PFSK-1 (cell line): ENCODE results near the gene SRGAP3.

Experiments
- FOXP2 ChIP-seq: optimal IDR thresholded peaks from 2 replicates; pipeline ENCODE3; 2011; ENCODE audit warnings: borderline replicate concordance, control low read depth, inconsistent platforms; ENCODE audit not compliant: insufficient read depth; ENCODE audit errors: extremely low read length, extremely low read depth
- POLR2AphosphoS5 ChIP-seq: IDR thresholded peaks from 2 replicates; pipeline ENCODE4 v1.6.1; 2012; ENCODE audit warnings: low read depth, mild to moderate bottlenecking, control low read depth, low read length, moderate library complexity
- SIN3A ChIP-seq: IDR thresholded peaks from 2 replicates; pipeline ENCODE4 v1.6.1; 2012; ENCODE audit warnings: mild to moderate bottlenecking, low read length, moderate library complexity, borderline replicate concordance; ENCODE audit not compliant: insufficient read depth
- TAF1 ChIP-seq: IDR thresholded peaks from 2 replicates; pipeline ENCODE4 v1.6.1; 2012; ENCODE audit warnings: low read length, control low read depth, borderline replicate concordance; ENCODE audit not compliant: insufficient read depth
- TF ChIP-seq, protein P1 (sequence below), 2 experiments: IDR thresholded peaks; 2 replicates each; pipeline versions ENCODE4 v1.6.1 to v1.8.0; 2011 to 2012; ENCODE audit warnings: low read depth in 2 of 2, low read length in 2 of 2, control low read depth in 1 of 2, inconsistent platforms in 1 of 2, mild to moderate bottlenecking in 1 of 2, moderate library complexity in 1 of 2; ENCODE audit not compliant: insufficient read depth in 1 of 2

DNA sequence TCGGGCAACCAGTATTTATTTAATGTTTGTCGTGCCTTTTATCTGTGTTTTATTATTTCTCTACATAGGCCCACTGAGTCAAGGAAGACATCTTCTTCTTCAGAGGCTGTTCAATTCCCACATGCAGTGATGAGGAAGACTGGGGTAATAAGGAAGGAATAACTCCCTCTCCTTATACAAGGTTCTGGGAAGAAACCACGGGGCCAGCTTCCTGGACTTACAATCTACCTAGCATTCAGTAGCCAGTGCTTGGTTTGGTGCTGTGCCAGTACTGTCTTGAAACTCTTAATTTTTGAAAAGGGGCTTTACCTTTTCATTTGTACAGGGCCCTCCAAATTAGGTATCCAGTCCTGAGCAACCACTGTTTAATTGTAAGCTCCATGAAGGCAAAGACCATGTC, 51.2 kb downstream of the SRGAP3 start:
- TF ChIP-seq POLR2AphosphoS5 (no peak), TAF1 (no peak), SIN3A (no peak), FOXP2 (no peak)
- TF ChIP-seq, protein P1, sequence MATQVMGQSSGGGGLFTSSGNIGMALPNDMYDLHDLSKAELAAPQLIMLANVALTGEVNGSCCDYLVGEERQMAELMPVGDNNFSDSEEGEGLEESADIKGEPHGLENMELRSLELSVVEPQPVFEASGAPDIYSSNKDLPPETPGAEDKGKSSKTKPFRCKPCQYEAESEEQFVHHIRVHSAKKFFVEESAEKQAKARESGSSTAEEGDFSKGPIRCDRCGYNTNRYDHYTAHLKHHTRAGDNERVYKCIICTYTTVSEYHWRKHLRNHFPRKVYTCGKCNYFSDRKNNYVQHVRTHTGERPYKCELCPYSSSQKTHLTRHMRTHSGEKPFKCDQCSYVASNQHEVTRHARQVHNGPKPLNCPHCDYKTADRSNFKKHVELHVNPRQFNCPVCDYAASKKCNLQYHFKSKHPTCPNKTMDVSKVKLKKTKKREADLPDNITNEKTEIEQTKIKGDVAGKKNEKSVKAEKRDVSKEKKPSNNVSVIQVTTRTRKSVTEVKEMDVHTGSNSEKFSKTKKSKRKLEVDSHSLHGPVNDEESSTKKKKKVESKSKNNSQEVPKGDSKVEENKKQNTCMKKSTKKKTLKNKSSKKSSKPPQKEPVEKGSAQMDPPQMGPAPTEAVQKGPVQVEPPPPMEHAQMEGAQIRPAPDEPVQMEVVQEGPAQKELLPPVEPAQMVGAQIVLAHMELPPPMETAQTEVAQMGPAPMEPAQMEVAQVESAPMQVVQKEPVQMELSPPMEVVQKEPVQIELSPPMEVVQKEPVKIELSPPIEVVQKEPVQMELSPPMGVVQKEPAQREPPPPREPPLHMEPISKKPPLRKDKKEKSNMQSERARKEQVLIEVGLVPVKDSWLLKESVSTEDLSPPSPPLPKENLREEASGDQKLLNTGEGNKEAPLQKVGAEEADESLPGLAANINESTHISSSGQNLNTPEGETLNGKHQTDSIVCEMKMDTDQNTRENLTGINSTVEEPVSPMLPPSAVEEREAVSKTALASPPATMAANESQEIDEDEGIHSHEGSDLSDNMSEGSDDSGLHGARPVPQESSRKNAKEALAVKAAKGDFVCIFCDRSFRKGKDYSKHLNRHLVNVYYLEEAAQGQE (IDR thresholded peaks at IDR 0.05; ENCODE audit: insufficient read depth in 1 of 2, low read depth in 2 of 2, low read length in 2 of 2) = no peak
